Liver (tissue), 9 donors: ENCODE results near the gene ALKBH5. TPM values are rescaled to one million over a fixed set of nuclear protein-coding genes. Genes with fewer than 3 reads are reported as not detected.

Source experiments
- DNase-seq: peaks from one replicate; pipeline ENCODE4 v3.0.0-alpha.2; 2017; ENCODE audit warnings: low spot score
- H3K27ac ChIP-seq, 2 donors: one replicate each; pipeline ENCODE4 v1.7.0; 2013; ENCODE audit warnings: inconsistent platforms in 2 of 2, low read length in 2 of 2, control low read depth in 1 of 2, low read depth in 1 of 2, mild to moderate bottlenecking in 1 of 2
- H3K27me3 ChIP-seq, 4 donors: one replicate each; pipeline versions ENCODE4 v1.6.1 to v1.7.0; 2013; ENCODE audit warnings: low read length in 3 of 4, inconsistent platforms in 1 of 4, mild to moderate bottlenecking in 1 of 4, moderate library complexity in 1 of 4; ENCODE audit not compliant: control insufficient read depth in 4 of 4, insufficient read depth in 4 of 4
- H3K36me3 ChIP-seq, 4 donors: one replicate each; pipeline versions ENCODE4 v1.6.1 to v1.7.0; 2013; ENCODE audit warnings: low read length in 3 of 4, mild to moderate bottlenecking in 3 of 4, low read depth in 1 of 4, moderate library complexity in 1 of 4; ENCODE audit not compliant: control insufficient read depth in 4 of 4, insufficient read depth in 3 of 4
- H3K4me1 ChIP-seq, 4 donors: one replicate each; pipeline versions ENCODE4 v1.6.1 to v1.7.0; 2013; ENCODE audit warnings: low read length in 3 of 4, mild to moderate bottlenecking in 3 of 4, moderate library complexity in 1 of 4; ENCODE audit not compliant: control insufficient read depth in 4 of 4, insufficient read depth in 4 of 4
- H3K4me3 ChIP-seq, 3 donors: one replicate each; pipeline versions ENCODE4 v1.6.1 to v1.7.0; 2013; ENCODE audit warnings: low read length in 3 of 3, control low read depth in 1 of 3, low read depth in 1 of 3, mild to moderate bottlenecking in 1 of 3
- H3K9ac ChIP-seq, 2 donors: one replicate each; pipeline ENCODE4 v1.7.0; 2013; ENCODE audit warnings: low read length in 2 of 2, mild to moderate bottlenecking in 2 of 2, moderate library complexity in 2 of 2, control low read depth in 1 of 2, low read depth in 1 of 2
- H3K9me3 ChIP-seq, 4 donors: one replicate each; pipeline versions ENCODE4 v1.6.1 to v1.7.0; 2013; ENCODE audit warnings: low read length in 3 of 4; ENCODE audit not compliant: control insufficient read depth in 4 of 4
- EGR1 ChIP-seq, 2 donors: IDR thresholded peaks; 2 replicates each; pipeline ENCODE4 v1.6.1; 2016 to 2018; ENCODE audit warnings: antibody characterized with exemption in 2 of 2, low read depth in 2 of 2
- FOXA1 ChIP-seq: IDR thresholded peaks from 2 replicates; pipeline ENCODE4 v1.6.1; 2016; ENCODE audit warnings: antibody characterized with exemption
- FOXA2 ChIP-seq: IDR thresholded peaks from 2 replicates; pipeline ENCODE4 v1.6.1; 2016; ENCODE audit warnings: antibody characterized with exemption
- GABPA ChIP-seq, 2 donors: IDR thresholded peaks in 1 of 2; conservative IDR thresholded peaks in 1 of 2; 2 replicates each; pipeline ENCODE4 v1.6.1; 2016; ENCODE audit warnings: antibody characterized with exemption in 2 of 2, mild to moderate bottlenecking in 1 of 2, moderate library complexity in 1 of 2
- HNF4A ChIP-seq, 2 donors: conservative IDR thresholded peaks; 2 replicates each; pipeline ENCODE4 v1.6.1; 2016; ENCODE audit warnings: antibody characterized with exemption in 2 of 2, mild to moderate bottlenecking in 2 of 2
- HNF4G ChIP-seq: IDR thresholded peaks from 2 replicates; pipeline ENCODE4 v1.6.1; 2016; ENCODE audit warnings: antibody characterized with exemption
- JUND ChIP-seq, 2 donors: IDR thresholded peaks; 2 replicates each; pipeline ENCODE4 v1.6.1; 2016; ENCODE audit warnings: antibody characterized with exemption in 2 of 2
- RAD21 ChIP-seq, 2 donors: IDR thresholded peaks; 2 replicates each; pipeline ENCODE4 v1.6.1; 2016; ENCODE audit warnings: antibody characterized with exemption in 2 of 2, mild to moderate bottlenecking in 2 of 2
- RXRA ChIP-seq, 2 donors: IDR thresholded peaks; 2 replicates each; pipeline ENCODE4 v1.6.1; 2017 to 2018; ENCODE audit warnings: antibody characterized with exemption in 2 of 2, mild to moderate bottlenecking in 1 of 2
- SP1 ChIP-seq: IDR thresholded peaks from 2 replicates; pipeline ENCODE4 v1.6.1; 2018; ENCODE audit warnings: antibody characterized with exemption, mild to moderate bottlenecking
- TAF1 ChIP-seq: conservative IDR thresholded peaks from 2 replicates; pipeline ENCODE4 v1.6.1; 2016; ENCODE audit warnings: antibody characterized with exemption, mild to moderate bottlenecking
- YY1 ChIP-seq: IDR thresholded peaks from 2 replicates; pipeline ENCODE4 v1.6.1; 2016; ENCODE audit warnings: antibody characterized with exemption, mild to moderate bottlenecking
- whole genome bisulfite sequencing: extraction: QIAGEN DNeasy Blood & Tissue Kit; methylation state at CpG from one replicate; pipeline ENCODE4 v1.1.7; 2013; 5-methylcytosine and 5-hydroxymethylcytosine counted together
- polyA plus RNA-seq, 2 donors: library from polyadenylated mRNA; stranded (reverse) in 1 of 2; unstranded in 1 of 2; fragments of 200-250 nt in 1 of 2; fragments of >200 nt in 1 of 2; fragmentation: Nextera tagmentation in 1 of 2; extraction: Ambion mirVana in 1 of 2; gene quantifications; one replicate each; pipeline versions ENCODE4 v1.2.1 to v1.2.3, GENCODE V29; 2013 to 2015
- total RNA-seq, 2 donors: library from RNA; depleted of rRNA; stranded (reverse); fragments of >200 nt; gene quantifications; one replicate each; pipeline ENCODE4 v1.2.3, GENCODE V29; 2014
- TF ChIP-seq, protein P1 (sequence below): fragments of 150-350 bp; IDR thresholded peaks from 2 replicates; pipeline ENCODE4 v1.5.1; 2017; ENCODE audit warnings: improper control_type of control experiment, low read depth, low read length; ENCODE audit not compliant: missing input control
- TF ChIP-seq, protein P2 (sequence below): IDR thresholded peaks from 2 replicates; pipeline ENCODE4 v1.6.1; 2016; ENCODE audit warnings: antibody characterized with exemption
- TF ChIP-seq, protein P3 (sequence below): IDR thresholded peaks from 2 replicates; pipeline ENCODE4 v1.6.1; 2016; ENCODE audit warnings: antibody characterized with exemption, mild to moderate bottlenecking
- TF ChIP-seq, protein P4 (sequence below): IDR thresholded peaks from 2 replicates; pipeline ENCODE4 v1.6.1; 2016; ENCODE audit warnings: antibody characterized with exemption
- donor health status: healthy.
- donor health status: healthy.
- donor health status: healthy.
- donor health status: healthy.
- donor health status: healthy.

Gene ALKBH5
- total and polyA plus RNA-seq, 4 donors = 30.5 to 67.8 (median 46.3) TPM

- Histone ChIP-seq H3K9me3 (no peaks in the 10 kb centered on the region), H3K4me3 (no peak overlapping the region), H3K36me3 (peaks cover 20 to 50% (median 42%) of the 10 kb centered on the region in 4 donors), H3K9ac (no peak overlapping the region), H3K4me1 (peaks cover 2 to 15% (median 5%) of the 10 kb centered on the region in 4 donors), H3K27me3 (no peaks in the 10 kb centered on the region), H3K27ac (no peak overlapping the region)
- no peak for DNase-seq
- TF ChIP-seq YY1 (no peak), RAD21 (IDR thresholded peaks at IDR 0.05) (no peak), FOXA1 (no peak), GABPA (IDR thresholded peaks at IDR 0.05 in 1 of 2, conservative IDR thresholded peaks at IDR 0.05 in 1 of 2) (no peak), HNF4A (conservative IDR thresholded peaks at IDR 0.05) (no peak), SP1 (no peak), FOXA2 (no peak), HNF4G (no peak), RXRA (IDR thresholded peaks at IDR 0.05) (no peak), JUND (IDR thresholded peaks at IDR 0.05) (no peak), TAF1 (no peak), EGR1 (IDR thresholded peaks at IDR 0.05; ENCODE audit: low read depth in 2 of 2) (no peak)
- TF ChIP-seq, protein P1, sequence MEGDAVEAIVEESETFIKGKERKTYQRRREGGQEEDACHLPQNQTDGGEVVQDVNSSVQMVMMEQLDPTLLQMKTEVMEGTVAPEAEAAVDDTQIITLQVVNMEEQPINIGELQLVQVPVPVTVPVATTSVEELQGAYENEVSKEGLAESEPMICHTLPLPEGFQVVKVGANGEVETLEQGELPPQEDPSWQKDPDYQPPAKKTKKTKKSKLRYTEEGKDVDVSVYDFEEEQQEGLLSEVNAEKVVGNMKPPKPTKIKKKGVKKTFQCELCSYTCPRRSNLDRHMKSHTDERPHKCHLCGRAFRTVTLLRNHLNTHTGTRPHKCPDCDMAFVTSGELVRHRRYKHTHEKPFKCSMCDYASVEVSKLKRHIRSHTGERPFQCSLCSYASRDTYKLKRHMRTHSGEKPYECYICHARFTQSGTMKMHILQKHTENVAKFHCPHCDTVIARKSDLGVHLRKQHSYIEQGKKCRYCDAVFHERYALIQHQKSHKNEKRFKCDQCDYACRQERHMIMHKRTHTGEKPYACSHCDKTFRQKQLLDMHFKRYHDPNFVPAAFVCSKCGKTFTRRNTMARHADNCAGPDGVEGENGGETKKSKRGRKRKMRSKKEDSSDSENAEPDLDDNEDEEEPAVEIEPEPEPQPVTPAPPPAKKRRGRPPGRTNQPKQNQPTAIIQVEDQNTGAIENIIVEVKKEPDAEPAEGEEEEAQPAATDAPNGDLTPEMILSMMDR = no peak
- TF ChIP-seq, protein P2, sequence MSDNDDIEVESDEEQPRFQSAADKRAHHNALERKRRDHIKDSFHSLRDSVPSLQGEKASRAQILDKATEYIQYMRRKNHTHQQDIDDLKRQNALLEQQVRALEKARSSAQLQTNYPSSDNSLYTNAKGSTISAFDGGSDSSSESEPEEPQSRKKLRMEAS = no peak
- TF ChIP-seq, protein P3, sequence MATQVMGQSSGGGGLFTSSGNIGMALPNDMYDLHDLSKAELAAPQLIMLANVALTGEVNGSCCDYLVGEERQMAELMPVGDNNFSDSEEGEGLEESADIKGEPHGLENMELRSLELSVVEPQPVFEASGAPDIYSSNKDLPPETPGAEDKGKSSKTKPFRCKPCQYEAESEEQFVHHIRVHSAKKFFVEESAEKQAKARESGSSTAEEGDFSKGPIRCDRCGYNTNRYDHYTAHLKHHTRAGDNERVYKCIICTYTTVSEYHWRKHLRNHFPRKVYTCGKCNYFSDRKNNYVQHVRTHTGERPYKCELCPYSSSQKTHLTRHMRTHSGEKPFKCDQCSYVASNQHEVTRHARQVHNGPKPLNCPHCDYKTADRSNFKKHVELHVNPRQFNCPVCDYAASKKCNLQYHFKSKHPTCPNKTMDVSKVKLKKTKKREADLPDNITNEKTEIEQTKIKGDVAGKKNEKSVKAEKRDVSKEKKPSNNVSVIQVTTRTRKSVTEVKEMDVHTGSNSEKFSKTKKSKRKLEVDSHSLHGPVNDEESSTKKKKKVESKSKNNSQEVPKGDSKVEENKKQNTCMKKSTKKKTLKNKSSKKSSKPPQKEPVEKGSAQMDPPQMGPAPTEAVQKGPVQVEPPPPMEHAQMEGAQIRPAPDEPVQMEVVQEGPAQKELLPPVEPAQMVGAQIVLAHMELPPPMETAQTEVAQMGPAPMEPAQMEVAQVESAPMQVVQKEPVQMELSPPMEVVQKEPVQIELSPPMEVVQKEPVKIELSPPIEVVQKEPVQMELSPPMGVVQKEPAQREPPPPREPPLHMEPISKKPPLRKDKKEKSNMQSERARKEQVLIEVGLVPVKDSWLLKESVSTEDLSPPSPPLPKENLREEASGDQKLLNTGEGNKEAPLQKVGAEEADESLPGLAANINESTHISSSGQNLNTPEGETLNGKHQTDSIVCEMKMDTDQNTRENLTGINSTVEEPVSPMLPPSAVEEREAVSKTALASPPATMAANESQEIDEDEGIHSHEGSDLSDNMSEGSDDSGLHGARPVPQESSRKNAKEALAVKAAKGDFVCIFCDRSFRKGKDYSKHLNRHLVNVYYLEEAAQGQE = no peak
- WGBS = 93% methylated on average over 5 of the region's 5 CpGs
Measured at GRCh38 chr17:18252160-18252559, 68.5 kb downstream of the ALKBH5 start.

GRCh38 chr17:18253187-18253884 is 69.7 kb downstream of the ALKBH5 start:
- WGBS = 79% methylated on average over 16 of the region's 16 CpGs
- Histone ChIP-seq H3K4me1 (peaks cover 8 to 24% (median 12%) of the 10 kb centered on the region in 4 donors), H3K27me3 (no peaks in the 10 kb centered on the region), H3K27ac (no peak overlapping the region), H3K36me3 (peaks cover 16 to 44% (median 38%) of the 10 kb centered on the region in 4 donors), H3K9ac (no peak overlapping the region), H3K9me3 (no peaks in the 10 kb centered on the region), H3K4me3 (no peak overlapping the region)
- DNase-seq = no peak
- TF ChIP-seq FOXA1 (no peak), TAF1 (no peak), SP1 (no peak), GABPA (IDR thresholded peaks at IDR 0.05 in 1 of 2, conservative IDR thresholded peaks at IDR 0.05 in 1 of 2) (no peak), HNF4A (conservative IDR thresholded peaks at IDR 0.05) (no peak), EGR1 (IDR thresholded peaks at IDR 0.05; ENCODE audit: low read depth in 2 of 2) (no peak), HNF4G (no peak)
- TF ChIP-seq, protein P4, sequence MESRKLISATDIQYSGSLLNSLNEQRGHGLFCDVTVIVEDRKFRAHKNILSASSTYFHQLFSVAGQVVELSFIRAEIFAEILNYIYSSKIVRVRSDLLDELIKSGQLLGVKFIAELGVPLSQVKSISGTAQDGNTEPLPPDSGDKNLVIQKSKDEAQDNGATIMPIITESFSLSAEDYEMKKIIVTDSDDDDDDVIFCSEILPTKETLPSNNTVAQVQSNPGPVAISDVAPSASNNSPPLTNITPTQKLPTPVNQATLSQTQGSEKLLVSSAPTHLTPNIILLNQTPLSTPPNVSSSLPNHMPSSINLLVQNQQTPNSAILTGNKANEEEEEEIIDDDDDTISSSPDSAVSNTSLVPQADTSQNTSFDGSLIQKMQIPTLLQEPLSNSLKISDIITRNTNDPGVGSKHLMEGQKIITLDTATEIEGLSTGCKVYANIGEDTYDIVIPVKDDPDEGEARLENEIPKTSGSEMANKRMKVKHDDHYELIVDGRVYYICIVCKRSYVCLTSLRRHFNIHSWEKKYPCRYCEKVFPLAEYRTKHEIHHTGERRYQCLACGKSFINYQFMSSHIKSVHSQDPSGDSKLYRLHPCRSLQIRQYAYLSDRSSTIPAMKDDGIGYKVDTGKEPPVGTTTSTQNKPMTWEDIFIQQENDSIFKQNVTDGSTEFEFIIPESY = no peak
- TF ChIP-seq, protein P2 = no peak
